Measurements from ENCODE around the gene DTWD1. TPM values are rescaled to one million over a fixed set of nuclear protein-coding genes. Genes with fewer than 3 reads are reported as not detected.

The DTWD1 gene
- total and polyA plus RNA-seq, 12 donors: 11.4 to 23.2 (median 17.1) TPM

DNA sequence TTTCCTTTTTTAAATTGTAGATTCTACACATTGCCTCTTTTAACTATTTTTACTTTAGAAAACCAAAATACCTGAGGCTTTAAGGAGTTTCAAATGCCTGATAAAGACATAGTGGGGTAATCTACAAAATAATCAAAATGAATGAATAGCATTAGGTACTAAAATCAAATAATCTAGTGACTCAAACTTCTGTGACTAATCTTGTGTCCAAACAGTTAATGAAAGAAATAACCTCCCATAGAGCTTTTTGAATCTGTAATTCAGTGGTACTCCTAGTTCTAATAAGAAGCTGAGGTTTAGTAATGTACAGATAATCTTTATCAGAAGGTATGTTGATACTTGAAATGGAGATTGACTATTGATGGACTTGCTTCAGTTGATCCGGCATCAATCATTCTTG, 53.0 kb downstream of the DTWD1 start:
- ATAC-seq (no peak), DNase-seq (no peak)
- 98 to 100% methylated on average over 1 of the region's 1 CpG for WGBS, 2 donors
- H3K4me3 ChIP-seq: no peak overlapping the region
- no peaks in the 10 kb centered on the region for H3K9me3 ChIP-seq
- H3K27ac ChIP-seq: no peak overlapping the region
- H3K27me3 ChIP-seq: no peaks in the 10 kb centered on the region
- intact Hi-C loops (cut with DNase I): loop anchor here in 1 of 10 donors (1.0 kb wide), 1 partner anchor 7 kb away; no protein-coding TSS in a partner anchor
- no peak for TF ChIP-seq CTCF (IDR thresholded peaks at IDR 0.05)
- H3K36me3 ChIP-seq: no peaks in the 10 kb centered on the region
- no peaks in the 10 kb centered on the region for H3K4me1 ChIP-seq

DNA sequence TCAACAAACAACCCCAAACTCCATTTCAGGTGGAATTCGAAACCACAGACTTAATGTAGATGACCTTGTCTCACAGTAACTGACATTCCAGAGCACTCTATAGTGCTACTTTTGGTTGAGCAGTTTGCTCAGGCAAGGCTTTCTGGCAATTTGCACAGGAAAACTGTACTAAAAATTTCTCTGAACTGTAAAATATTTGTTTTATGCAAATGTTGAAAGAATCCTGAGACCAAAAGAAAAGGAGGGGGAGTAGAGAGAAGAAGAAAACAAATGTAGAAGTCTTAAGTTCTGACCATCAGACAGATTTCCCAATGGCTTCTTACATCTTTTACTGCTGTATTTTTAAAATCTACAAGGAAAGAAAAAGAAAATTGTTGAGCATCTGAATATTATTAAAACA, 53.5 kb downstream of the DTWD1 start:
- 80 to 86% methylated on average over 1 of the region's 1 CpG for WGBS, 2 donors
- Histone ChIP-seq H3K27me3 (no peaks in the 10 kb centered on the region), H3K27ac (peak overlapping the region in 1 of 10 donors; percentile 7), H3K36me3 (no peaks in the 10 kb centered on the region), H3K9me3 (no peaks in the 10 kb centered on the region), H3K4me3 (no peak overlapping the region), H3K4me1 (no peaks in the 10 kb centered on the region)
- DNase-seq (no peak), ATAC-seq (no peak)
- no peak for TF ChIP-seq CTCF (IDR thresholded peaks at IDR 0.05)
- intact Hi-C loops (cut with DNase I): no loop called here

GRCh38 chr15:49675041-49675440, 54.2 kb downstream of the DTWD1 start:
- no peaks in the 10 kb centered on the region for H3K36me3 ChIP-seq
- ATAC-seq: no peak
- H3K27me3 ChIP-seq: no peaks in the 10 kb centered on the region
- H3K4me1 ChIP-seq: no peaks in the 10 kb centered on the region
- H3K9me3 ChIP-seq: no peaks in the 10 kb centered on the region
- no peak for DNase-seq
- intact Hi-C loops (cut with DNase I): no loop called here
- no peak for TF ChIP-seq CTCF (IDR thresholded peaks at IDR 0.05)
- no peak overlapping the region for H3K4me3 ChIP-seq
- peak overlapping the region in 1 of 10 donors; percentile 7 for H3K27ac ChIP-seq

- Histone ChIP-seq H3K4me3 (no peak overlapping the region), H3K4me1 (no peaks in the 10 kb centered on the region), H3K9me3 (peaks cover 0 to 6% (median 0%) of the 10 kb centered on the region in 11 donors), H3K36me3 (no peaks in the 10 kb centered on the region), H3K27me3 (no peaks in the 10 kb centered on the region), H3K27ac (no peak overlapping the region)
- no peak for DNase-seq
- no peak for ATAC-seq
- no peak for TF ChIP-seq CTCF (IDR thresholded peaks at IDR 0.05)
- WGBS, 2 donors: 47 to 53% methylated on average over 4 of the region's 4 CpGs
- intact Hi-C loops (cut with DNase I): no loop called here
Observed at GRCh38 chr15:49678655-49679054, 57.8 kb downstream of the DTWD1 start.
